ENCODE results near the gene MBD4. TPM values are rescaled to one million over a fixed set of nuclear protein-coding genes. Genes with fewer than 3 reads are reported as not detected.
A peak's percentile ranks its signal among the peaks of the same experiment; 100 is the strongest.
"Not testable (repeated sequence)": the region's sequence is repeated elsewhere in the genome, so short reads cannot be mapped to it uniquely, and the experiment has no call there.

Gene MBD4
- total RNA-seq, 1 experiment from 2014 or later: 35.8 TPM

DNA sequence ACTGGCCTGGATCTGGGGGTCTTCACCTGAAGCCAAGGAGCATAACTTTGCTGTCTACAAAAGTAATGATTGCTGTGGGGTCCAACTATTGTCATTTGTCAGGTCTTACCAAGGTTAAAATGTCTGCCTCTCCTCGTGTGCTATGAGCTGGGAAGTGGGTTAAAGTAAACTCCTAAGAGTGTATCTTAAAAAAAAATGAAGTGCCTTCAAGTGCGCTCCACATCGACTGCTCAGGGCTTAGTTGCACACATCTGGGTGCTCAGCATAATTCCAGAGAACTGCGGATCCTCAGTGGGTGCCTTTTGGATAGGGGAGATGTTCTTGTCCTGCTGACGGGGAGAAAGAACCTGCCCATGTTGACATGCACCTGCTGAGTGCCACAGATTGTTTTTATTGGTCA lies 52.3 kb downstream of the MBD4 start:
- TF ChIP-seq, protein P1, sequence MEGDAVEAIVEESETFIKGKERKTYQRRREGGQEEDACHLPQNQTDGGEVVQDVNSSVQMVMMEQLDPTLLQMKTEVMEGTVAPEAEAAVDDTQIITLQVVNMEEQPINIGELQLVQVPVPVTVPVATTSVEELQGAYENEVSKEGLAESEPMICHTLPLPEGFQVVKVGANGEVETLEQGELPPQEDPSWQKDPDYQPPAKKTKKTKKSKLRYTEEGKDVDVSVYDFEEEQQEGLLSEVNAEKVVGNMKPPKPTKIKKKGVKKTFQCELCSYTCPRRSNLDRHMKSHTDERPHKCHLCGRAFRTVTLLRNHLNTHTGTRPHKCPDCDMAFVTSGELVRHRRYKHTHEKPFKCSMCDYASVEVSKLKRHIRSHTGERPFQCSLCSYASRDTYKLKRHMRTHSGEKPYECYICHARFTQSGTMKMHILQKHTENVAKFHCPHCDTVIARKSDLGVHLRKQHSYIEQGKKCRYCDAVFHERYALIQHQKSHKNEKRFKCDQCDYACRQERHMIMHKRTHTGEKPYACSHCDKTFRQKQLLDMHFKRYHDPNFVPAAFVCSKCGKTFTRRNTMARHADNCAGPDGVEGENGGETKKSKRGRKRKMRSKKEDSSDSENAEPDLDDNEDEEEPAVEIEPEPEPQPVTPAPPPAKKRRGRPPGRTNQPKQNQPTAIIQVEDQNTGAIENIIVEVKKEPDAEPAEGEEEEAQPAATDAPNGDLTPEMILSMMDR (IDR thresholded peaks at IDR 0.05; ENCODE audit: unreplicated experiment): no peak
- no peaks in the 10 kb centered on the region for H3K4me1 Mint-ChIP-seq (ENCODE audit: insufficient read depth, unreplicated experiment)
- no peak overlapping the region for H3K4me3 Mint-ChIP-seq (ENCODE audit: unreplicated experiment)
- no TSS peak for BruUV-seq (replicated peaks)
- intact Hi-C loops (cut with micrococcal nuclease): no loop called here
- POLR2A ChIA-PET: no interaction called here
- no peaks in the 10 kb centered on the region for H3K9me3 Mint-ChIP-seq (ENCODE audit: unreplicated experiment)
- H3K27ac Mint-ChIP-seq (ENCODE audit: low read depth, unreplicated experiment): no peak overlapping the region
- CTCF ChIA-PET: interaction anchor here (0.6 kb wide), 1 partner anchor 52 kb away, joined by 3 read pairs; no protein-coding TSS in a partner anchor
- H3K27me3 Mint-ChIP-seq (ENCODE audit: insufficient read depth, unreplicated experiment): no peaks in the 10 kb centered on the region
- peaks cover 31% of the 10 kb centered on the region for H3K36me3 Mint-ChIP-seq (ENCODE audit: insufficient read depth, unreplicated experiment)
- no peak for DNase-seq (ENCODE audit: unreplicated experiment)

DNA sequence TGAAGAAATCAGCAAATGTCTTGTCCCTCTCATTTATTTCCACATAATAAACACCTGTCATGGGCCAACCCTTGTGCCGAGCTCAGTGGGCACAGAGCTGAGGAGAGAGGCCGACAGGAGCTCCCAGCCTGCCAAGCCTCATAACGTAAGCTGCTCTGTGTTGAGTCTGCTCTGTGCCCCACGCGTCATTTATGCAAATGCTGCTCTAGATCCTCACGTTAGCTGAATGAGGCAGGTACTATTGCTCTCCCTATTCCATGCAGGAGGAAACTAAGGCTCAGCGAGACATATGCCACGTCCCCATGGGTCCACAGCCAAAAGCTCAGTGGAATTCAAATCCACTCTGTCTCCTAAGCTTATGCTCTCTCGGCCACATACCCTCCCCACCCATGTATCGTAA lies 52.8 kb downstream of the MBD4 start:
- TF ChIP-seq, protein P1 (IDR thresholded peaks at IDR 0.05; ENCODE audit: unreplicated experiment): no peak
- ChIA-PET CTCF (interaction anchor here (0.6 to 0.9 kb wide), 4 partner anchors 52 to 547 kb away, joined by 3 to 4 read pairs (median 3); no protein-coding TSS in a partner anchor), POLR2A (no interaction called here)
- H3K36me3 Mint-ChIP-seq (ENCODE audit: insufficient read depth, unreplicated experiment): peaks cover 31% of the 10 kb centered on the region
- no peaks in the 10 kb centered on the region for H3K9me3 Mint-ChIP-seq (ENCODE audit: unreplicated experiment)
- H3K4me1 Mint-ChIP-seq (ENCODE audit: insufficient read depth, unreplicated experiment): no peaks in the 10 kb centered on the region
- DNase-seq (ENCODE audit: unreplicated experiment): no peak
- intact Hi-C loops (cut with micrococcal nuclease): no loop called here
- no peaks in the 10 kb centered on the region for H3K27me3 Mint-ChIP-seq (ENCODE audit: insufficient read depth, unreplicated experiment)
- H3K27ac Mint-ChIP-seq (ENCODE audit: low read depth, unreplicated experiment): no peak overlapping the region
- BruUV-seq (replicated peaks): no TSS peak
- H3K4me3 Mint-ChIP-seq (ENCODE audit: unreplicated experiment): no peak overlapping the region

DNA sequence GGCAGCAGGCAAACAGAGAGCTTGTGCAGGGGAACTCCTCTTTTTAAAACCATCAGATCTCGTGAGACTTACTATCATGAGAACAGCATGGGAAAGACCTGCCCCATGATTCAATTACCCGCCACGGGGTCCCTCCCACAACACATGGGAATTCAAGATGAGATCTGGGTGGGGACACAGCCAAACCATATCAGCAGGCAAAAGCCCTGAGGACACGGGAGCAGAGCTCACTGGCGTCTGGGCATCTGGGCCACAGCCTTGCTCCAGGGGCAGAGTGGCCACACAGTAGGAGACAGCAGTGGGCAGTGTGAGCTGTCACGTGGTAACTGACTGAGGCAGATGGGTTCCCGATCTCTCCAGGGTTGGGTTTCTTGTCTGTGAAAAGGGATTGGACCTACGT lies 54.2 kb downstream of the MBD4 start:
- DNase-seq (ENCODE audit: unreplicated experiment); H3K4me3 Mint-ChIP-seq (ENCODE audit: unreplicated experiment); H3K4me1 Mint-ChIP-seq (ENCODE audit: insufficient read depth, unreplicated experiment); H3K27me3 Mint-ChIP-seq (ENCODE audit: insufficient read depth, unreplicated experiment); BruUV-seq (replicated peaks); H3K9me3 Mint-ChIP-seq (ENCODE audit: unreplicated experiment); intact Hi-C loops (cut with micrococcal nuclease); H3K27ac Mint-ChIP-seq (ENCODE audit: low read depth, unreplicated experiment); POLR2A ChIA-PET: not testable (repeated sequence)
- H3K36me3 Mint-ChIP-seq (ENCODE audit: insufficient read depth, unreplicated experiment): peaks cover 18% of the 10 kb centered on the region
- CTCF ChIA-PET: interaction anchor here (1.0 kb wide), 1 partner anchor 14 kb away, joined by 3 read pairs; no protein-coding TSS in a partner anchor

DNA sequence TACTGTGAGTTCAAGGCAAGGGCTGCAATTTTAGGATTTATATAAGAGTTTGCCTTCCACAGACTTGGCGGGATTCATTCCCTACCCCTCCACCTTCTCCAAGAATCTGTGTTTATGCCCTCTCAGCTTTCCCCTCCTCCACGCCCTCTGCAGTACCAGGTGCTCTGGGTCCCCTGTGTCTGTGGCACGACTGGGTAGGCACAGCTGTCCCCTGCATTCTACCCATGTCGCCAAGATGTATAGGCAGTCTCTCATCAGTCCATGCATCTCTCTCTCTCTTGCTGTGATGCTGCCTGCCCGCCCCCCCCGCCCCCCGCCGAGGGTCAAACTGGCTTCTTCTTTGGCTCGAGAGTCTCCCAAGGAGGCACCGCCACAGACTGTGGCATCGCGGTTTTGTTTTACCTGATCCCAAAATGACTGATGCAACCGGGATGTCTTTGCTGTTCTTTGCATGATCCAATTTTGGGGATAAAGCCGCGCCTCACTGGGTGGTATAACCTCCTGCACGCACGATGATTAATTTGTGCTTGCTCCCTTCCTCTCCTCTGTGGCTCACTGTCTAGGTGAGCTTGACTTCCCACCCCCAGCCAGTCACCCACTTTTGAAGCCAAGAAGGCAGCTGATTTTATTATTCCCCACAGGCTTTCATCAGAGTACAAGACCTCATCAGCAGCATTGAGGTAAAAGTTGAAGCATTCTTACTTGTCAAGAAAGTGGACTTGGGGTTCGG lies 55.0 kb downstream of the MBD4 start:
- Mint-ChIP-seq H3K9me3 (ENCODE audit: unreplicated experiment) (no peaks in the 10 kb centered on the region), H3K27me3 (ENCODE audit: insufficient read depth, unreplicated experiment) (no peaks in the 10 kb centered on the region), H3K27ac (ENCODE audit: low read depth, unreplicated experiment) (no peak overlapping the region), H3K4me1 (ENCODE audit: insufficient read depth, unreplicated experiment) (no peaks in the 10 kb centered on the region), H3K36me3 (ENCODE audit: insufficient read depth, unreplicated experiment) (peaks cover 17% of the 10 kb centered on the region), H3K4me3 (ENCODE audit: unreplicated experiment) (no peak overlapping the region)
- no TSS peak for BruUV-seq (replicated peaks)
- no peak for DNase-seq (ENCODE audit: unreplicated experiment)
- TF ChIP-seq, protein P1 (IDR thresholded peaks at IDR 0.05; ENCODE audit: unreplicated experiment): no peak
- intact Hi-C loops (cut with micrococcal nuclease): loop anchor here (5.0 kb wide), 3 partner anchors 103 to 548 kb away; no protein-coding TSS in a partner anchor
- ChIA-PET POLR2A (no interaction called here), CTCF (interaction anchor here (0.6 to 2.1 kb wide), 3 partner anchors 14 to 446 kb away, joined by 3 to 11 read pairs (median 5); partner anchors contain the start of genes IFT122 and MBD4)

DNA sequence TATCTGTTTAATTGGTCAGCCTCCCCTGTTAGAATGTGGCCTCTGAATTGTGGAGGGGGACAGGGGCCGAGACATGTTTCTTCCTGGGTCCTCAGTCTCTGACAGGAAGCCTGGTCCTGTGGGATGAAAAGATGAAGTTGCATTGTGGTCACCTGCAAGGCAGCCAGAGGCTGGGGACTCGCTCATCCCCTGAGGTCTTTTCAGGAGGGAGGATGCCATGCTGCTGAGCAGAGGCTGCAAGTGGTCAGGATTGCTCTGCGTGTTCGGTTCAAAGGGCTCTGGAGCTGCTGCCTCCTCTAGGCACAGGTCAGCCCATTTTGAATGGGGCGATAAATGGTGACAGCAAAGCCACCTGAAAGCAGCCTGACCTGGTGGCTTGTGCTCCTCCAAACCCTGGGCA lies 55.6 kb downstream of the MBD4 start:
- H3K27me3 Mint-ChIP-seq (ENCODE audit: insufficient read depth, unreplicated experiment); H3K4me1 Mint-ChIP-seq (ENCODE audit: insufficient read depth, unreplicated experiment); H3K4me3 Mint-ChIP-seq (ENCODE audit: unreplicated experiment); POLR2A ChIA-PET; DNase-seq (ENCODE audit: unreplicated experiment); H3K27ac Mint-ChIP-seq (ENCODE audit: low read depth, unreplicated experiment); H3K9me3 Mint-ChIP-seq (ENCODE audit: unreplicated experiment): not testable (repeated sequence)
- CTCF ChIA-PET: interaction anchor here (0.6 to 2.1 kb wide), 8 partner anchors 12 to 447 kb away, joined by 3 to 11 read pairs (median 4); no protein-coding TSS in a partner anchor
- intact Hi-C loops (cut with micrococcal nuclease): loop anchor here (5.0 kb wide), 3 partner anchors 103 to 548 kb away; no protein-coding TSS in a partner anchor
- peaks cover 17% of the 10 kb centered on the region for H3K36me3 Mint-ChIP-seq (ENCODE audit: insufficient read depth, unreplicated experiment)
- BruUV-seq (replicated peaks): TSS peak; percentile 6
